HG02840 (cell line): ENCODE measurements around the gene POFUT1.
"Not testable (repeated sequence)": the region's sequence is repeated elsewhere in the genome, so short reads cannot be mapped to it uniquely, and the experiment has no call there.

Experiments used
- ATAC-seq: cut with Tn5 transposase; IDR thresholded peaks from one replicate; pipeline ENCODE4 v1.9.1; 2021; ENCODE audit warnings: mild to moderate bottlenecking, moderate library complexity, moderate number of reproducible peaks; ENCODE audit not compliant: unreplicated experiment, low FRiP score

The POFUT1 gene

GRCh38 chr20:32188376-32189122, 19.1 kb upstream of the POFUT1 start:
- no peak for ATAC-seq

- ATAC-seq, result no peak
These were observed 18.6 kb upstream of the POFUT1 start for GRCh38 chr20:32189123-32189410.

- no peak for ATAC-seq
These were observed 17.7 kb upstream of the POFUT1 start for GRCh38 chr20:32189691-32190615.

- no peak for ATAC-seq
These were observed 16.9 kb upstream of the POFUT1 start for GRCh38 chr20:32190616-32191415.

GRCh38 chr20:32191422-32191821, 16.3 kb upstream of the POFUT1 start:
- ATAC-seq, result no peak

- ATAC-seq, result no peak
These were observed 15.8 kb upstream of the POFUT1 start for GRCh38 chr20:32191873-32192272.

GRCh38 chr20:32192698-32193097, 15.0 kb upstream of the POFUT1 start:
- ATAC-seq, result no peak

- ATAC-seq, result not testable (repeated sequence)
These were observed 14.3 kb upstream of the POFUT1 start for GRCh38 chr20:32193336-32193735.

- no peak for ATAC-seq
These were observed 13.7 kb upstream of the POFUT1 start for GRCh38 chr20:32193996-32194395.

GRCh38 chr20:32195581-32195980, 12.1 kb upstream of the POFUT1 start:
- no peak for ATAC-seq

GRCh38 chr20:32196613-32197012, 11.1 kb upstream of the POFUT1 start:
- ATAC-seq, result not testable (repeated sequence)

- not testable (repeated sequence) for ATAC-seq
These were observed 10.5 kb upstream of the POFUT1 start for GRCh38 chr20:32197136-32197535.

GRCh38 chr20:32199006-32199405, 8.7 kb upstream of the POFUT1 start:
- no peak for ATAC-seq

- ATAC-seq, result no peak
These were observed 6.2 kb upstream of the POFUT1 start for GRCh38 chr20:32201296-32201976.

GRCh38 chr20:32201977-32202363, 5.7 kb upstream of the POFUT1 start:
- ATAC-seq, result no peak

- ATAC-seq, result no peak
These were observed 4.1 kb upstream of the POFUT1 start for GRCh38 chr20:32203356-32204204.

- no peak for ATAC-seq
These were observed 3.2 kb upstream of the POFUT1 start for GRCh38 chr20:32204205-32205109.

GRCh38 chr20:32205110-32205842, 2.4 kb upstream of the POFUT1 start:
- ATAC-seq, result no peak
